ENCODE measurements around the gene MED15.

MED15 gene

DNA sequence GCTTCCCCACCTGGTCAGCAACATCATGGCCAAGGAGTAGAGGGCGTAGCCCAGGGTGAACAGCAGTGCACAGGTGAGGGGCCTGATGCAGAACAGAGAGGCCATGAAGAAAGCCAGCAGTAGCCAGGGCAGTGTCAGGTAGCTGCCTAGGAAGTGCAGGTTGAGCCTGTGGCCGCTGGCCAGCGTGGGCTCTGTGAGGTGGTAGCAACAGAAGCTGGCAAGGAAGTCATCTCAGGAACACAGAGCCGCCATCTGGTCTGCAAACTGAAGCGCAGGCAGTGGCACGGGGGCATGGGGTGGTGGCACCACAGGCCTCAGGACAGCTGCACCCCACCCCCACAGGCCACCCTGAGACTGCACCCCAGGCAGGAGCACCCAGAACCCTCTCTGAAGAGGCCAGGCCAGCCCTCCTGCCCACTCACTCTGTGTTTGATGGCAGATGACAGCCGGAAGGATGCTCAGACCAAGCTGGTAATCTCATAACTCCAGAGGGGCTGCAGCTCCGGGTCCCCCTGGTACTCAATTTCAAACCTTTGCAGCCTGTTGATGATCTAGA, 95.3 kb downstream of the MED15 start:
- Histone ChIP-seq H3K9me2 (replicated peaks; ENCODE audit: low read depth, low read length) (no peaks in the 10 kb centered on the region), H3K27me3 (ENCODE audit: insufficient read depth, low read length, poor library complexity, severe bottlenecking) (no peaks in the 10 kb centered on the region), H4K20me1 (ENCODE audit: insufficient read depth, low read length, poor library complexity, severe bottlenecking) (no peaks in the 10 kb centered on the region), H2AFZ (ENCODE audit: low read length) (no peak overlapping the region), H3F3A (ENCODE audit: low read depth) (no peaks in the 10 kb centered on the region), H3K4me1 (ENCODE audit: insufficient read depth, low read length, poor library complexity, severe bottlenecking) (no peaks in the 10 kb centered on the region), H3K36me3 (ENCODE audit: insufficient read depth, low read length) (no peaks in the 10 kb centered on the region), H3K9ac (ENCODE audit: low read depth, low read length, poor library complexity, severe bottlenecking) (no peak overlapping the region), H3K79me2 (ENCODE audit: insufficient read depth, low read length) (no peaks in the 10 kb centered on the region), H3K4me2 (ENCODE audit: low read depth, low read length, poor library complexity, severe bottlenecking) (no peak overlapping the region), H3K9me3 (ENCODE audit: insufficient read depth, low read depth, low read length) (no peaks in the 10 kb centered on the region), H3K4me3 (ENCODE audit: low read length, poor library complexity, severe bottlenecking) (no peak overlapping the region)
- TF ChIP-seq EZH2phosphoT487 (IDR thresholded peaks at IDR 0.05; ENCODE audit: borderline replicate concordance): no peak
- TF ChIP-seq, protein P1, sequence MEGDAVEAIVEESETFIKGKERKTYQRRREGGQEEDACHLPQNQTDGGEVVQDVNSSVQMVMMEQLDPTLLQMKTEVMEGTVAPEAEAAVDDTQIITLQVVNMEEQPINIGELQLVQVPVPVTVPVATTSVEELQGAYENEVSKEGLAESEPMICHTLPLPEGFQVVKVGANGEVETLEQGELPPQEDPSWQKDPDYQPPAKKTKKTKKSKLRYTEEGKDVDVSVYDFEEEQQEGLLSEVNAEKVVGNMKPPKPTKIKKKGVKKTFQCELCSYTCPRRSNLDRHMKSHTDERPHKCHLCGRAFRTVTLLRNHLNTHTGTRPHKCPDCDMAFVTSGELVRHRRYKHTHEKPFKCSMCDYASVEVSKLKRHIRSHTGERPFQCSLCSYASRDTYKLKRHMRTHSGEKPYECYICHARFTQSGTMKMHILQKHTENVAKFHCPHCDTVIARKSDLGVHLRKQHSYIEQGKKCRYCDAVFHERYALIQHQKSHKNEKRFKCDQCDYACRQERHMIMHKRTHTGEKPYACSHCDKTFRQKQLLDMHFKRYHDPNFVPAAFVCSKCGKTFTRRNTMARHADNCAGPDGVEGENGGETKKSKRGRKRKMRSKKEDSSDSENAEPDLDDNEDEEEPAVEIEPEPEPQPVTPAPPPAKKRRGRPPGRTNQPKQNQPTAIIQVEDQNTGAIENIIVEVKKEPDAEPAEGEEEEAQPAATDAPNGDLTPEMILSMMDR (conservative IDR thresholded peaks at IDR 0.05; ENCODE audit: low read length): peak; percentile 24; the same call in 1 of the 2 replicates

DNA sequence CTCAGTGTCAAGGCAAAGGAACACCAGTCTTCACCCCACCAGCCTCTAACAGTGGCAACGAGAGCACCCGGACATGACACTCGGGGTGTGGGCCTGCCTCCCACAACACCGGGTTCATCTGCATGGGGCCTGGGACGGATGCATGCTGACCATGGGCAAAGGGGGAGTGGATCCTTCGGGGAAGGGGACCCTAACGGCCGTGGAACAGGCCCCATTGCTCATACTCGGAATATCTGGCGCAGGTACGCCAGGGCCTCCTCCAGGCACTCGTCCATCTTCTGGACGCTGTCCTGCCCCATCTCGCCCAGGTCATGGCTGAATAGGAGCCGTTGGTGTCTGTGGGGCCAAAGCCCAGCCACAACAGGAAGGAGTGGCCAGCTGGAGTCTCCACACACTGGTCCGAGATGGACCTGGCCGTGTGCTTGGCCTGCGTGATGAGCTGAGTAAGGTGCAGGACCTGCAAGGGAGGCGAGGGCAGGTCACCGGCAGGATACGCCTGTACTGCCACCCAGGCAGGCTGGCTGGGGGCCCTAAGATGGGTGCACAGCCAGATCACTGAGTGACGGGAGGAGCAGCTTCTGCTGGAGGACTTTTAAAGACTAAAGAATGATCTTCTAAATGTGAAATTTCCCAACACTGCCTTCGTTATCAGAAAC, 96.8 kb downstream of the MED15 start:
- Histone ChIP-seq H3K4me1 (ENCODE audit: insufficient read depth, low read length, poor library complexity, severe bottlenecking) (peaks cover 3% of the 10 kb centered on the region), H3K4me3 (ENCODE audit: low read length, poor library complexity, severe bottlenecking) (no peak overlapping the region), H3K27me3 (ENCODE audit: insufficient read depth, low read length, poor library complexity, severe bottlenecking) (no peaks in the 10 kb centered on the region), H3K36me3 (ENCODE audit: insufficient read depth, low read length) (no peaks in the 10 kb centered on the region), H3K4me2 (ENCODE audit: low read depth, low read length, poor library complexity, severe bottlenecking) (no peak overlapping the region), H3K9me3 (ENCODE audit: insufficient read depth, low read depth, low read length) (no peaks in the 10 kb centered on the region), H3K9me2 (replicated peaks; ENCODE audit: low read depth, low read length) (no peaks in the 10 kb centered on the region), H3K79me2 (ENCODE audit: insufficient read depth, low read length) (no peaks in the 10 kb centered on the region), H3K9ac (ENCODE audit: low read depth, low read length, poor library complexity, severe bottlenecking) (no peak overlapping the region), H2AFZ (ENCODE audit: low read length) (no peak overlapping the region), H3F3A (ENCODE audit: low read depth) (no peaks in the 10 kb centered on the region), H4K20me1 (ENCODE audit: insufficient read depth, low read length, poor library complexity, severe bottlenecking) (no peaks in the 10 kb centered on the region)
- no peak for TF ChIP-seq EZH2phosphoT487 (IDR thresholded peaks at IDR 0.05; ENCODE audit: borderline replicate concordance)
- TF ChIP-seq, protein P1 (conservative IDR thresholded peaks at IDR 0.05; ENCODE audit: low read length): no peak

DNA sequence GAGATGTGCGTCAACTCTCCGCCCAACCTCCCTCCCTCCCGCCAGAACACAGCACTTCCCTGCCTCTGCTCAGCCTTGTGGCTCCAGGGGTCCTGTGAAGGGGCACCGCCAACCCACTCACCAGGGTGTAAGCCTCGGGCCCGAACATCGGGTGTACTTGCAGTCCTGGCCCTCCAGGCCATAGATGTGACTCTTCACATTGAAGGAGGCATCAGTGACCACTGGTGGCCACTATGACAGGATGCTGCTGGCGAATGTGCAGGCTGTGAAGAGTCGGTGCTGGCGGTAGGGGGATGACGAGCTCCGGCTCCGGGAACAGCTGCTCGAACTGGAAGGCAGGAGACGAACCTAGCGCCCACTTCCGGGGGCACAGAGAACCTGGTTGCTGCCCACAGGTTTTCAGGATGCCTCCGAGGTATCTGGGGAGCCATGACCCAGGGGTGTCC, 97.4 kb downstream of the MED15 start:
- Histone ChIP-seq H3K9me3 (ENCODE audit: insufficient read depth, low read depth, low read length) (no peaks in the 10 kb centered on the region), H3K9me2 (replicated peaks; ENCODE audit: low read depth, low read length) (no peaks in the 10 kb centered on the region), H3K36me3 (ENCODE audit: insufficient read depth, low read length) (no peaks in the 10 kb centered on the region), H4K20me1 (ENCODE audit: insufficient read depth, low read length, poor library complexity, severe bottlenecking) (no peaks in the 10 kb centered on the region), H2AFZ (ENCODE audit: low read length) (no peak overlapping the region), H3K4me3 (ENCODE audit: low read length, poor library complexity, severe bottlenecking) (no peak overlapping the region), H3K79me2 (ENCODE audit: insufficient read depth, low read length) (no peaks in the 10 kb centered on the region), H3K9ac (ENCODE audit: low read depth, low read length, poor library complexity, severe bottlenecking) (no peak overlapping the region), H3K4me1 (ENCODE audit: insufficient read depth, low read length, poor library complexity, severe bottlenecking) (peaks cover 3% of the 10 kb centered on the region), H3K4me2 (ENCODE audit: low read depth, low read length, poor library complexity, severe bottlenecking) (no peak overlapping the region), H3K27me3 (ENCODE audit: insufficient read depth, low read length, poor library complexity, severe bottlenecking) (no peaks in the 10 kb centered on the region), H3F3A (ENCODE audit: low read depth) (no peaks in the 10 kb centered on the region)
- no peak for TF ChIP-seq EZH2phosphoT487 (IDR thresholded peaks at IDR 0.05; ENCODE audit: borderline replicate concordance)
- TF ChIP-seq, protein P1 (conservative IDR thresholded peaks at IDR 0.05; ENCODE audit: low read length): no peak
